Measurements from ENCODE around the gene ANGPTL2.

- TF ChIP-seq EZH2phosphoT487 (IDR thresholded peaks at IDR 0.05; ENCODE audit: low read depth) (no peak), CTCF (IDR thresholded peaks at IDR 0.05; ENCODE audit: low read depth, low read length) (no peak)
Observed at GRCh38 chr9:127148014-127148413, 25.6 kb upstream of the ANGPTL2 start.
